DLD1 (cell line): Measurements from ENCODE around the gene MORC2.

Source experiments
- in situ Hi-C: cut with HindIII; loops from 2 replicates; pipeline ENCODE4 v1.10.0; 2017; ENCODE audit warnings: low sequenced_read_pairs

Gene MORC2

DNA sequence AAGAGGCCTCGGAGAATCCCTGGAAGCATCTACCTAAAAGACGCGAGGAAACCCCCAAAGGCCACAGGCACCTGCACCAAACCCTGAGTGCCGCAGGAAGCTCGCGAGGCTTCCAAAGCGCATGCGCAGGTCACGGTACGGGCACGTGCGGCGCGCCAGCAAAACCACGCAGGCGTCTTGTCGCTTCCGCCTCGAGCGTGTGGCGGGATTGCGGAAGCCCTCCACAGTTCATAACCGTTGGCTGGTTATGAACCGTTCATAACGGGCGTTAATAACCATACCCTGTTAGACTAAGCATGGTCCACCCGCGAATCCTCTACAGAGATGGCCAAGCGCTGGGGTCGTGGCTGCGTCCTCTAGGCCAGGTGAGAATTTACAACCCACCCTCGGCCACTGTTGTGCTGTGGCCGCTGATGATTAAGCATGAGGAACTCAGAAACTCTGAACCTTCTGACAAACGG is 46.4 kb downstream of the MORC2 start:
- in situ Hi-C loops, result no loop called here

DNA sequence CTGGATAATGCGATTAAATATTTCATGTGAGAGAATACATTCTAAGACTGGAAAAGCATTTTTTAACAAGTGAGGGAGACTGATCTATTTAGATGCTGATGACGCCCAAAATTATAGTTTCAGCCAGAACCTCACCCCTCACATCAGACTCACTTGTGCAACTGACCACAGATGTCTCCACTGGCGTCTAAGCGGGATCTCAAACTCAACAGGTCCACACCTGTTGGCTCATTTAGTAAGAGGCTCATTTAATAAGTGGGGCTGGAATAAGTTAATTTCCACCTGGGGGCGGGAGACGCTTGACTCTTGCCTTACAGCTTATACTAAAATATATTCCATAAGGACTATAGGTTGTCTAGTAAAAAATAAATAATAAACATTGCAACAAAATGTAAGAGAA is 47.5 kb downstream of the MORC2 start:
- in situ Hi-C loops, result no loop called here

DNA sequence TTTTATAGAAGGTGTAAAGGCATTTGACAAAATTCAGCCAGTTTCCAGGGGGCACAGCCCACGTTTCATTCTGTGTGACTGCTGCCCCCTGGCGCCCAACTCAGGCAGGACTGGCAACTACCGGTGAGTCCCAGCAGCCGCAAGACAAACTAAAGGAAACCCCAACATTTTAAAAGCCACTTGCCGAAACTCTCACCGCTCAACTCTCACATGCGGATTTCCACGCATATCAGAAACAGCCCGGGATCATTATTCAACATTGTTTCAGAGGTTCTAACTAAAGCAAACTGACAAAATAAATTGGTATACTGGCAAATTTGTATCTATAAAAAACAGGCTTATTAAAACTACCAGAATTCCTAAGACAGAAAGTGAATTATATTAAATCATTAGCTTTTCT is 48.2 kb downstream of the MORC2 start:
- in situ Hi-C loops, result no loop called here

DNA sequence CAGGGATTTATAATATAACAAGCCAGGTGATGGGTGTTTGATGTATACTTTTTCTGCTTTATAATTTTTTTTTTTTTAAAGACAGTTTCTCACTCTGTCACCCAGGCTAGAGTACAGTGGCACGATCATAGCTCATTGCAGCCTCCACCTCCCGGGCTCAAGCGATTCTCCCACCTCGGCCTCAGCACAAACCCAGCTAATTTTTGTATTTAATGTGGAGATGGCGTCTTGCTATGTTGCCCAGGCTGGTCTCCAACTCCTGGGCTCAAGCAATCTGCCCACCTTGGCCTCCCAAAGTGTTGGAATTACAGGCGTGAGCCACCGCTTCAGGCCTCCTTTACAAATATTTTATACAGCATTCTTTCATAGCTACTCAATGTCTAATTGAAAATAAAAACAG is 48.6 kb downstream of the MORC2 start:
- in situ Hi-C loops, result no loop called here

DNA sequence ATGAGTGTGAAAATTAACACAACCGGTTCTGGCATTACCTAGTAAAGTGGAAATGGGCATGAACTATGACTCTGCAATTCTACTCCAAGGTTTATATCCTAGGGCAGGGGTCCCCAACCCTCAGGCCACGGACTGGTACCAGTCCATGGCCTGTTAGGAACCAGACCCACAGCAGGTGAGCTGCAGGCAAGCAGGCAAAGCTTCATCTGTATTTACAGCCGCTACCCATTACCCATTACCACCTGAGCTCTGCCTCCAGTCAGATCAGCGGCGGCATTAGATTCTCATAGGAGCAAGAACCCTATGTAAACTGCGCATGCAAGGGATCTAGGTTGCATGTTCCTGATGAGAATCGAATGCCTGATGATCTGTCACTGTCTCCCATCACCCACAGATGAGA is 49.8 kb downstream of the MORC2 start:
- in situ Hi-C loops, result no loop called here

DNA sequence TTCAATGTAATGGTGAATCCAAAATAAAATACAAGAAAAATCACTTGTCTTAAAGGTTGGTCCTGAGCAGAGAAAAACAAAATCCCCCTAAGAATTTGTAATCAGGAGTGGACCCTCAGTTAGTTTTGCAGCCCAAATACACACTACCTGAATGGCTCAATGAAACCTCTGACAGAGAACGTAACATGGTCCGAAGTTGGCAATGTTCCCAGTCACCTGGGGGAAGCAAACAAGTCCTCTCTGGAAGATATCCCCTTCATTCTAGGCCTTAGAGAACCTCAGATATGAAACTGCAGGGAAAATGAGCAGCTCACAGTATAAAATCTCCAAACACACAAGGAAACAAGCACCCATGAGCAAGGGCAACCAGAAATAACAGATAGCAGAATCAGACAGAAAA is 58.2 kb downstream of the MORC2 start:
- in situ Hi-C loops, result no loop called here

DNA sequence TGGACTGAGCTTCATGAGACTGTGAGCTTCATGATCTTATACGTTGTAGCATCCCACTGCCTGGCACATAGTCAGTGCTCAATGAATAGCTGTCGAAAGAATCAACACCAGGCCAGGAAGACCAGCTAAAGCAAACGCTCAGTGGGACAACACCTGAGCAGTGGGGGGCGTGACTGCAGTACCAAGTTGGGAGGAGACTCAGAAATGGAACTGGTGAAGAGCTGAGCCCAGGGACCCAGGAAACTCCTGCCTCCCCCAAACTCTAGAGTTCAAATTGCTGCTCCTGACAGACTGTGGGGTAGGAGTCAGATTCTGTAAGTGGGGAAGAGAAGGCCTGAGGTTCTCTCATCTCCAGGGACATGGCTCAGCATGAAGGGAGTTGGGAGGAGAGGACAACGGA is 59.3 kb downstream of the MORC2 start:
- in situ Hi-C loops, result no loop called here

DNA sequence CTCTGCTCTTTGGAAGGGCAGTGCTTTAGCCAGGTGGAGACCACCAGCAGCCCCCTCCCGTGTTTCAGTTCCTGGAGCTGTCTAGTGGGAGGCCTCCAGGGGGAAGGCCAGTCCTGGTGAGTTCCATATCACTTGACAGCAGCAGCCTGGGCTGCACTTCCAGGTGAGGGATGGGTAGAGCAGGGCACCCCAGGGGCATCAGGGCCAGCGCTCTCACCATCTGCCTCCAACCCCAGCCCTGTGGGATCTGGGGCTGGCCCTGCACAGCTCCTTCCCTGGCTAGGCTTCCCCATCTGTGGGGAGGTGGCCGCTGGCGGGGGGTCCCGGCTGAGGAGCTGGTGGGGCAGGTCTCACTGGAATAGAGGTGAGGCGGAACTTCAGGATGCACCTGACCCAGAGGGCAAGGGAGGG is 60.5 kb downstream of the MORC2 start:
- in situ Hi-C loops, result no loop called here

DNA sequence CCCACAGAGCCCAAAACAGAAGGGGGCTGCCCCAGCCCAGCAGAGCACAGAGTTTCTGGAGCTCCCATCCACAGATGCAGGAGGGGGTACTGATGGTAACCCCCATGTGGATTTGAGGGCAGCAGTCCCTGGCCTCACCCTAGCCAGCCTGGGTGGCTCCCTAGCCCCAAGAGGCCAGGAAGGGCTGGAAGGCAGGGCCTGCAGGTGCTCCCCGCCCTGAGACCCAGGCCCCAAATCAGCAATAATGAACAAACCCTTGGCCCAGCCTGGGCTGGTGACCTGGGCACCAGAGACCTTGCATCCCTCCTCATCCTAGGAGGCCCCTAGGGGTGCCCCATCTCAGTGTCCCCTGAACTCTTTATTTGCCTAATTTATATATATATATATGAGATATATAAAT is 61.6 kb downstream of the MORC2 start:
- in situ Hi-C loops, result no loop called here

DNA sequence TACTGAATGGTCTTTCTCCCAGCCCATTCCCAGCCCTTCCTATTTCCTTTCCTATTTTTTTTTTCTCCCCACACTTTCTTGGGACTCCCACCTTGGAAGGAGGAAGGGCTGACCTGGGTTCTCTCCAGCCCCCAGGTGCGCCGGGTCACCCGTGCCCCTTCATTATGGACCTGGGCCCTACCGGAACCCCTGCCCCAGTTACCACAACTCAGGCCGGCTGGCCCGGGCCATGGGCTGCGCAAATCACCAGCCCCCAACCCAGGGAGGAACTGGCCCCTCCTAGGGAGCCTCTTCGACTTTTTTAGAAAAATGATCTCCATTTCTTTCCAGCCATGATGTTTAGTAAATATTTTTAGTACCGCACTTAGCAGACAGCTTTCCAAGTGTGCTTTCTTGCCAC is 62.2 kb downstream of the MORC2 start:
- in situ Hi-C loops, result no loop called here

DNA sequence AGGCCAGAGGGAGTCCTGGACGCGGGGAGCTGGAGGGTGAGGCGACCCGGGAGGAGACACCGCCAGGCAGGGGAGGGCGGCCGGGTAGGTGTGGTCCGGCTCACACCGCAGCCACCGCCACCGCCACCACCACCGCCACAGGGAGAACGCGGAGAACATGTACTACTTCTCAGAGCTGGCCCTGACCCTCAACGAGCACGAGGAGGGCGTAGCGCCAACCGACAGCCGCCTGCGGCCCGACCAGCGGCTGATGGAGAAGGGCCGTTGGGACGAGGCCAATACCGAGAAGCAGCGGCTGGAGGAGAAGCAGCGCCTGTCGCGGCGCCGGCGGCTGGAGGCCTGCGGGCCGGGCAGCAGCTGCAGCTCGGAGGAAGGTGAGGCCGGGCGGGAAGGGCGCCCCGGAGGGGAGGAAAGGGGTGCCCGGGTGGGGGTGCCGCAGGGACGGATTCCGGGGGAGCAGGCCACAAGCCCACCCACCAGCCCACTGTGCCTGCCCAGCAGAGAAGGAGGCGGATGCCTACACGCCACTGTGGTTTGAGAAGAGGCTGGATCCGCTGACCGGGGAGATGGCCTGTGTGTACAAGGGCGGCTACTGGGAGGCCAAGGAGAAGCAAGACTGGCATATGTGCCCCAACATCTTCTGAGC is 62.8 kb downstream of the MORC2 start:
- in situ Hi-C loops, result no loop called here

DNA sequence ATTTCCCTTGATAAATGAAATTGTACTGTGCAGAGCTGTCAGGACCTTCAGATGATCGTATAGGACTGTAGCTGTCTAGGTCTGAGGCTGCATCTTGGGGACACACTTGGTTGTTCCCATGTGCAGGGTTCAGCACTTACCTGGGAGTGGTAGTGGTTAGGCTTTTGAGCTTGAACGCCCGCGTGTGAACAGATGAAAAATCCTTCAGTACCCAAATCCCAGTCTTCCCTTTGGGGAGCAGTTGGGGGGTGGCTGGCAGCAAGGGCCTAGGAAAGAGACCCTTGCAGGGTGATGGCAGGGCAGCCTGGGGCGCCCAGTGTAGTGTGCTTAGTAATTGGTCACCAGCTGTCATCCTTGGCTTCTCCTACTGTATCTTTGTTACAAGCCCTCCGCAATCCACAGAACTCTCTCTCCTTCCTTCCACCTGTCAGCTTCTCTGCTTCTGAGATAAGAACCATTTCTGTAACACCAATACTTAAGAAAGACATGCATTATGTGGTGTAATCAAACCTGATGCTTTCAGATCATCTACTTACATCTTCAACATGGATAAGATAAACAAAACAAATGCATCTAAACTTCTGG is 64.6 kb downstream of the MORC2 start:
- in situ Hi-C loops, result no loop called here

DNA sequence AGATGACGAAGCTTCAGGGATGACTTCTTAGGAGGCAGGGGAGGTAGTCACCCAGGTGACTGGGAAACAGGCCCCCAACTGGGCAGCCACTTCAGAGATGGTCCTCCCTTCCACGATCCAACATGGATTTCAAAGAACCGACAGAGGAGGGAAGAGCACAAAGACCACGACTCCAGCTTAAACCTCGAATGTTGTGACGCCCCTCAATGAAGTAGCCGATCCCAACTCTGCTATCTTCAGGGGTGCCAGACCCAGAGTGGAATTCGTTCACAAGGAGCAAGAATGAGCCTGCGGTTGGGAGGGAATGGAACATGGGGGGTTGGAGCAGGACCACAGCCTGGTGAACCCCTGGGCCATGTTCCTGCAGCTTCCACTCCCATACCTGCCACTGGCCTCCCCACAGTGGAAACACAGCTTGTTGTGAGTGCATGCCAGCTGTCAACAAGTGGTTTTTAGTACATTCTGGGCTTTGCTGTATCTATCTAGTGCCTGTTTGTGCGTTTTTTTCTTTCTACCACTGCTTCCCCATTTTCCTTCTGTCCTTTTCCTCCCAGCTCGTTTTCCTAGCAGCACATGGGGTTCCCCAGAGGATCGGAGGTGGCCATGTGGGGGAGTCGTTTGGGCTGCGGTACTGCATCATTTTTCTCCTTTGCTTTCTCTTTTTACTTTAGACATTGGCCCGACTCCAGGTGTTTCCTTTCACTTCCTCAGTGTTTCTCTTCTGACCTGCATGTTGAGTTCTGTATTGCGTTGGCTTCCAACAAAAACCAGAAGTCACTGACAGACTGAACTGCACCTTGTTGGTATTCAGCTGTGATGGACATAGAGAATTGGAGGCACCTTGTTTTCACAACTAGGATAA is 65.8 kb downstream of the MORC2 start:
- in situ Hi-C loops, result no loop called here

DNA sequence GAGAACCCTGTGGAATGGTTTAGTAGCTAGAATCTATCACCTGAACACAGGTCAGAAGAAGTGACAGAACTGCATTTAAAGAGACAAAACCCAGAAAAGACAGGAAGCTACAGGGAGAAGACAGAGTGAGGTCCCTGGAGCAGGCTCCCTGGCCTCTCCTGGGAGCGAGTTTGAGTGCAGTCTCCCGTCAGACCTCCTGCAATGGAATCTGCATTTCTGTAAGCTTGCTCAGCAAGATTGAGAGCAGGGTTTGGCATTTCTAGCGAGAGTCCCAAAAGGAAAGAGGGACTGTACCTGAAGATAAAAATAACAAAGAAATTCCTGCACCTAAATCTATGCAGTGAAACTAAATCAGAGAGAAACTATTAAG is 74.2 kb downstream of the MORC2 start:
- in situ Hi-C loops, result no loop called here

DNA sequence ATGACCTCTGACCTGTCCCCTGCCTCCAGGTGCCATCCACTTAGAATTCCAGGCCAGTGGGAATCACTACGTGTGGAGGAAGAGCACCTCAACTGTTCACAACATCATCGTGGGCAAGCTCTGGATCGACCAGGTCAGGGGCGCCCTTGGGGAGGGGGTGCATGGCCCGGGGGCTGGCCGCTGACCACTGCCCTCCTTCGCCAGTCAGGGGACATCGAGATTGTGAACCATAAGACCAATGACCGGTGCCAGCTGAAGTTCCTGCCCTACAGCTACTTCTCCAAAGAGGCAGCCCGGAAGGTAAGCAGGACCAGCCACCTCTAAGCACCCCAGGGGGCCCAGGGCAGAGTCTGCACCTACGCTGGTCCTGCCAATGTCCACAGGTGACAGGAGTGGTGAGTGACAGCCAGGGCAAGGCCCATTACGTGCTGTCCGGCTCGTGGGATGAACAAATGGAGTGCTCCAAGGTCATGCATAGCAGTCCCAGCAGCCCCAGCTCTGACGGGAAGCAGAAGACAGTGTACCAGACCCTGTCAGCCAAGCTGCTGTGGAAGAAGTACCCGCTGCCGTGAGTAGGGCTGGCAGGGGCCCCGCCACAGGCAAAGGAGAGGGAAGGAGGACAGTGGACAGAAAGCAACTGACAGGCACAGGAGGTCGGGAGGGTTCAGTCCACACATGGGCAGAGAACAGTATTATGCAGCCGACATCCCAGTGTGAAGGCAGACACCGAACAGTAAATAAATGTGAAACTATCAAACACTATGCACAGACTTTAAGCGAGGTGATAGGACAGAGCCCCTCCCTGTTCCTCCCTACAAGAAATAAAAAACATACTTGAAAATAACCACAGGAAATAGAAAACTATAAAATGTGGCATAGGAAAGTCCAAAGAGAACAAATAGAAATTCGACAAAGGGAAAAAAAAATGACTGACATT is 74.9 kb downstream of the MORC2 start:
- in situ Hi-C loops, result no loop called here

DNA sequence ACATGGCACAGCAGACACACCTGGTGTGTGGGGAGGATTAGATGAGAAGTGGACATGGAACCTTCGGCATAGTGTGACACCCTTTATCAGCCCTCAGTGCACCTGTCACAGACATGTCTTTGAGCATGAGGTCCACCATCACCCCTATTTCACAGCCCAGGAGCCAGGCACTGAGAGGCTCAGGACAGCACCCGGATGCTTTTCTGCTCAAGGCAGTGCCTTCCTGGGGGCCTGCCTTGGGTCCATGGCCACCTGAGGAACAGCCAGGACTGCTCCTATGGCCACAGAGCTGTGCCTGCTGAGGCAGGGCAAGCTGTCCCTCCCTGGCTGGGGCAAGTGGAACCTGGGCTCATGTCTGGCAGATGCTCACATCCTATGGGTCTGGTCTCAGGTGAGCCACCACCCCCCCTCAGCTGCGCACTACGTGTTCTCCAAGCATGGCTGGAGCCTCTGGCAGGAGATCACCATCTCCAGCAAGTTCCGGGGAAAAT is 75.8 kb downstream of the MORC2 start:
- in situ Hi-C loops, result no loop called here

DNA sequence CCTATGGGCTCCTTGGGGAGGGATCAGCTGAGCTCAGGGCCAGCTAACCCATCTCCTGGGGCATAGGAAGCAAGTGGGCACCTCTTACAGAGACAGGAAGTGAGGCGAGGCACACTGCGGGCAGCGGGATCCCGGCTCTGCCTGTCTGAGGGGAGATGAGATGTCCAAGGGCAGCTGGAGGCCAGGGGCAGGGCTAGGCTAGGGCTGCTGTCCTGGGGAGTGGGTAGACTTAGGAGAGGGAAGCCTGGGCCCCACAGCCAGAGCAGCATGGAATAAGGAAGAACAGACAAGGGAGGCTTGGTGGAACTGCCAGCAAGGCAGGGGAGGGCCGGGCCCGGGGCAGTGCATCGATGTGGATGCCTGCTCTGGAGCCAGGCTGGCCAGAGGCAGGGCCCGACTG is 76.3 kb downstream of the MORC2 start:
- in situ Hi-C loops, result no loop called here

DNA sequence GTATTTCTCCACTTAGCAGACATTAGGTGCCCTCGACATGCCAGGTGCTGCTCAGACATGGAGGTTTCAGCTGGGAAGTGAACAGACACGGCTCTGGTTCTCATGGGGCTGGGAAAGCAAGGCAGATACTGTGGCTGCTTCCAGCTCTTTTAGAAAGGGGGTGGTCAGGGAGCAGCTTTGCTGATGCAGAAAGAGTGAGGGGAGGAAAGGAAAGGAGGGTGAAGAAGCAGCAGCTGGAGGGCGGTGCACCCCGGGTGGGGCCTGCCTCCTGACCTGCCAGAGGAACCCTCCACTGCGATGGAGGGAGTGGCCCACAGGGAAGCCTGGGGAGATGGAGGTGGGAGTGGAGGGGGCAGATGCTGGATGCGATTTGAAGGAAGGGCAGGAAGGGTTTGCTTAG is 76.8 kb downstream of the MORC2 start:
- in situ Hi-C loops, result no loop called here

DNA sequence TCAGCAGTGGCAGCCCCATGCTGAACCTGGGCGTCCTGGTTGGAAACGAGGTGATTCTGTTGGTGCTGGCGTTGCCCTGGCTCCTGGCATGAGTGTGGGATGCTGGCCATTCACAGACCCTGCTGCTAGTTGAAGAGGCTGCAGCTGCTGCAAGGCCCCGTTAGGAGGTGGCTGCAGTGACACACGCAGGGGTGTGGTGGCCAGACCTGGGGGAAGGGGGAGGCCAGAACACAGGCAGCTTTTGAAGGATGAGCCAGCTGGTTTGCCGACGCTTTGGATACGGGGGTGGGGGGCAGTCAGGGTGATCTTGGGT is 77.2 kb downstream of the MORC2 start:
- in situ Hi-C loops, result no loop called here

DNA sequence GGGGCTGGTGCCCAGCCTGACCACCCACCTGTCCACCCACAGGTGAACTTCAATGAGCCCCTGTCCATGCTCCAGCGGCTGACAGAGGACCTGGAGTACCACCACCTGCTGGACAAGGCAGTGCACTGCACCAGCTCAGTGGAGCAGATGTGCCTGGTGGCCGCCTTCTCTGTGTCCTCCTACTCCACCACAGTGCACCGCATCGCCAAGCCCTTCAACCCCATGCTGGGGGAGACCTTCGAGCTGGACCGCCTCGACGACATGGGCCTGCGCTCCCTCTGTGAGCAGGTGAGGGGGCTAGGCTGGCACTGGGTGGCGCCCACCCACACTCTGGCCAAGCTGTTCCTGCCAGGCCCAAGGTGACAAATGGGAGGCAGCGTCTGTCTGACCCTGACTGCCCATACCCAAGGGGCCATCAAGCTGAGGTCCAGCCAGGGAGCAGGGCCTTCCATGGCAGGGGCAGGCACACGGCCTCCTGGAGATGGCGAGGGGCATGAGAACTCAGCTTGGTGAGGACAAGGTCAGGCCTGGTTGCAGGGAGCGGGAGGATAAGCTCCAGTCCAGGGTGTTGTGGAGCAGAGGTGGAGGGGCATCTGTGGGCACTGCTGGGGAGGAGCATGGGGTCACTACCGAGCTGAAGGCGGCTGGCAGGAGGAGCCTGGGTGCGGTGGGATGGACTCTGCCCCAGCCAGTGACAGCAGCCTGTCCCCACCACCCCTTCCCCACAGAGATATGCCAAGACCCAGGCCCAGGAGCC is 77.7 kb downstream of the MORC2 start:
- in situ Hi-C loops, result no loop called here
